Esophagus squamous epithelium (tissue), 4 donors: Measurements from ENCODE around the gene LMNTD2.

Experiments
- POLR2A ChIP-seq, 4 donors: fragments of 450-650 bp; IDR thresholded peaks; one replicate each; pipeline ENCODE4 v1.6.1; 2017; ENCODE audit warnings: antibody characterized with exemption in 4 of 4, mild to moderate bottlenecking in 4 of 4, moderate library complexity in 3 of 4
- TF ChIP-seq, protein P1 (sequence below), 6 experiments: fragments of 450-650 bp in 4 of 6; fragments of 200-600 bp in 2 of 6; sonication (generic) in 2 of 6; IDR thresholded peaks; one replicate each; pipeline ENCODE4 v1.5.1; 2016 to 2019; ENCODE audit warnings: antibody characterized with exemption in 6 of 6, mild to moderate bottlenecking in 4 of 6, moderate library complexity in 4 of 6

DNA sequence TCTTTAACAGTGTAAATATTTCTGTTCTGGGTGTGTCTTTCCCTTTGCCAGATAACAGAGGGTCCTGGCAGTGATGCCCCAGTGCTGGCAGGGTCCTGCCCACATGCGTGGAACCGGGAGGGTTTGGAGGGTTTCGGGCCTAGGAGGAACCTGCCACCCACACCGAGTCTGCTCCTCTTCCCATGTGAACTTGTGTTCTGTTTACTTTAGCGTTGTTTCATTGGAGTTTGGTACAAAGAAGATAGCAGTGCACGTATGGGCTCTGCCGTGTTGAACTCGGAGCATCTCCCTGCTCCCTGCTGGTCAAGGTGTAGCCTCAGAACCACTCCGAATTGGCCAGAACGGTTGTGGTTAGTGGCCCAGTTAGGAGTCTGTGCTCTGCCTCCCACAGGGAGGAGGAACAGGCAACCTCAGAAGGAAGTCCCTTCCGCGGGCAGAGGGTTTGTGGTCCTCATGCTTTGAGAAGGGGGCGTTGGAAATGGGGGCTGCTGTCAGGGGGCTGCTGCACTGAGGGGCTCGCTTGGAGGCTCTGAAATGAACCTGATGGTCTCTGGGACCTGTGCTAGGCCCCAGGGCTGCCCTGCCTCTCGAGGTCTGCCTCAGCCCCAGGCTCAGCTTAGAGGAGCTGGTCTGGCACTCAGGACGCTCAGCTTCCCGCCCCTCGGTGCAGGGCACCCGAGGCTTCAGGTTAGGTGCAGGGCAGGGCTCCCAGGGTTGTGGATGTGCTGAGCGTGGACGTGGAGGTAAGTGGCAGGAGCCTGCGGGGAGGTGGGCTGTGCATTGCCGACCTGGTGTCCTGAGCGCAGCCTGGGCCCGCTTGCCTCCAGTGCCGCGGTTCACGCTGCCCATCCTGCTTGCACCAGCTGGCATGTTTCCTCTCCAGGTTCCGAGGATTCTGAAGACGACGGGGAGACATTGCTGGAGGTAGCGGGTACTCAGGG lies 26.1 kb upstream of the LMNTD2 start:
- TF ChIP-seq, protein P1, sequence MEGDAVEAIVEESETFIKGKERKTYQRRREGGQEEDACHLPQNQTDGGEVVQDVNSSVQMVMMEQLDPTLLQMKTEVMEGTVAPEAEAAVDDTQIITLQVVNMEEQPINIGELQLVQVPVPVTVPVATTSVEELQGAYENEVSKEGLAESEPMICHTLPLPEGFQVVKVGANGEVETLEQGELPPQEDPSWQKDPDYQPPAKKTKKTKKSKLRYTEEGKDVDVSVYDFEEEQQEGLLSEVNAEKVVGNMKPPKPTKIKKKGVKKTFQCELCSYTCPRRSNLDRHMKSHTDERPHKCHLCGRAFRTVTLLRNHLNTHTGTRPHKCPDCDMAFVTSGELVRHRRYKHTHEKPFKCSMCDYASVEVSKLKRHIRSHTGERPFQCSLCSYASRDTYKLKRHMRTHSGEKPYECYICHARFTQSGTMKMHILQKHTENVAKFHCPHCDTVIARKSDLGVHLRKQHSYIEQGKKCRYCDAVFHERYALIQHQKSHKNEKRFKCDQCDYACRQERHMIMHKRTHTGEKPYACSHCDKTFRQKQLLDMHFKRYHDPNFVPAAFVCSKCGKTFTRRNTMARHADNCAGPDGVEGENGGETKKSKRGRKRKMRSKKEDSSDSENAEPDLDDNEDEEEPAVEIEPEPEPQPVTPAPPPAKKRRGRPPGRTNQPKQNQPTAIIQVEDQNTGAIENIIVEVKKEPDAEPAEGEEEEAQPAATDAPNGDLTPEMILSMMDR (IDR thresholded peaks at IDR 0.05): no peak
- no peak for TF ChIP-seq POLR2A (IDR thresholded peaks at IDR 0.05)
